SIG-M5 (cell line): ENCODE data around the gene OR51M1.
"Not testable (repeated sequence)": the region's sequence is repeated elsewhere in the genome, so short reads cannot be mapped to it uniquely, and the experiment has no call there.

ENCODE experiments used
- DNase-seq: peaks from one replicate; lab custom pipeline; 2025; lab: John Stamatoyannopoulos, UW

Gene OR51M1

GRCh38 chr11:5383576-5383975, at the start of gene OR51M1:
Gene OR51M1, plus strand, starts transcription at chr11:5383812. Its CDS starts 5,587 bp downstream, at chr11:5389399.
- no peak for DNase-seq

- no peak for DNase-seq
Observed at GRCh38 chr11:5335170-5335569, 48.4 kb upstream of the OR51M1 start.

GRCh38 chr11:5336331-5336730, 47.3 kb upstream of the OR51M1 start:
- DNase-seq = no peak

- not testable (repeated sequence) for DNase-seq
Observed at GRCh38 chr11:5337253-5337652, 46.4 kb upstream of the OR51M1 start.

- DNase-seq = no peak
Observed at GRCh38 chr11:5339771-5340322, 43.8 kb upstream of the OR51M1 start.

- DNase-seq = no peak
Observed at GRCh38 chr11:5343474-5344335, 39.9 kb upstream of the OR51M1 start, which contains the start of gene OR51B5. Gene OR51B5, minus strand, starts transcription at chr11:5343524. Its CDS starts 0 bp downstream, at chr11:5343524.

- no peak for DNase-seq
Observed at GRCh38 chr11:5345831-5346230, 37.8 kb upstream of the OR51M1 start.

GRCh38 chr11:5348551-5349194, 34.9 kb upstream of the OR51M1 start:
- DNase-seq = no peak

- DNase-seq = no peak
Observed at GRCh38 chr11:5349550-5349949, 34.1 kb upstream of the OR51M1 start.

GRCh38 chr11:5351208-5351607, 32.4 kb upstream of the OR51M1 start, which contains the start of gene OR51B6:
Gene OR51B6, plus strand, starts transcription at chr11:5351508. Its CDS starts 0 bp downstream, at chr11:5351508.
- DNase-seq = no peak

GRCh38 chr11:5356031-5356430, 27.6 kb upstream of the OR51M1 start:
- not testable (repeated sequence) for DNase-seq

- DNase-seq = no peak
Observed at GRCh38 chr11:5362017-5362625, 21.5 kb upstream of the OR51M1 start.

- no peak for DNase-seq
Observed at GRCh38 chr11:5363679-5364078, 19.9 kb upstream of the OR51M1 start.

GRCh38 chr11:5364214-5364613, 19.4 kb upstream of the OR51M1 start:
- no peak for DNase-seq

GRCh38 chr11:5366365-5366764, 17.2 kb upstream of the OR51M1 start:
- DNase-seq = not testable (repeated sequence)

GRCh38 chr11:5366856-5367255, 16.8 kb upstream of the OR51M1 start:
- no peak for DNase-seq

- no peak for DNase-seq
Observed at GRCh38 chr11:5367448-5368074, 16.1 kb upstream of the OR51M1 start.

- DNase-seq = no peak
Observed at GRCh38 chr11:5368502-5369043, 15.0 kb upstream of the OR51M1 start.

- no peak for DNase-seq
Observed at GRCh38 chr11:5369789-5370188, 13.8 kb upstream of the OR51M1 start.

GRCh38 chr11:5380740-5381342, 2.8 kb upstream of the OR51M1 start:
- no peak for DNase-seq

- no peak for DNase-seq
Observed at GRCh38 chr11:5384335-5384734, 723 bp downstream of the OR51M1 start.
